ENCODE measurements around the gene OCLN.

DNA sequence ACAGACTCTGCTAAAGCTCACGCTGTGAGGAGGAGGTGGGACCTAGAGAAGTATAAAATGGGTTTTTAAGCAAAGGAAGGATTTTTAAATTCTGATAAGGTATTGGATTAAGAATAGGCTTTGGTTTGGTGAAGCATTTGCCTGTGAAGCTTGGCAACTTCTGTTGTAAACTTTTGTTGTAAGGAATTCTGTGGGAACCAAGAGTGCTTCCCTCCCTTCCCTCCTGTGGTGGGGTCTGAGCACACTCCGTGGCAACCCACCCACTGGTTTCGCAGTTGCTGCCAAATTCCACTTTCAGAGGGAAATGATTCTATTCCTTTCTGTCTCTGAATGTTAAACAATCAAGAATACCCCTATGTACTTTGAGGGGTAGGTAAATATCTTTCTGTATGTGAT, 38.8 kb downstream of the OCLN start:
- TF ChIP-seq NCOA6 (IDR thresholded peaks at IDR 0.05) (no peak), EZH2 (IDR thresholded peaks at IDR 0.05; ENCODE audit: borderline replicate concordance, low read depth, low read length) (no peak), RAD21 (CRISPR knock-in tag; conservative IDR thresholded peaks at IDR 0.05 in 1 of 2, IDR thresholded peaks at IDR 0.05 in 1 of 2) (no peak), ZSCAN29 (IDR thresholded peaks at IDR 0.05) (no peak), FOS (IDR thresholded peaks at IDR 0.05; ENCODE audit: extremely low read depth, insufficient read length) (no peak), ZNF583 (CRISPR knock-in tag; IDR thresholded peaks at IDR 0.05) (no peak), MYNN (IDR thresholded peaks at IDR 0.05) (no peak), MYNN (CRISPR knock-in tag; IDR thresholded peaks at IDR 0.05) (no peak), ZNF253 (CRISPR knock-in tag; conservative IDR thresholded peaks at IDR 0.05) (no peak), TARDBP (IDR thresholded peaks at IDR 0.05) (no peak), NR2C2 (CRISPR knock-in tag; IDR thresholded peaks at IDR 0.05) (no peak), NR2C2 (tag; IDR thresholded peaks at IDR 0.05) (no peak), RBM15 (IDR thresholded peaks at IDR 0.05; ENCODE audit: insufficient read depth, low read length) (no peak), TEAD4 (IDR thresholded peaks at IDR 0.05; ENCODE audit: low read length) (no peak), TEAD4 (CRISPR knock-in tag; IDR thresholded peaks at IDR 0.05; ENCODE audit: borderline replicate concordance) (no peak)
- TF ChIP-seq, protein P1, sequence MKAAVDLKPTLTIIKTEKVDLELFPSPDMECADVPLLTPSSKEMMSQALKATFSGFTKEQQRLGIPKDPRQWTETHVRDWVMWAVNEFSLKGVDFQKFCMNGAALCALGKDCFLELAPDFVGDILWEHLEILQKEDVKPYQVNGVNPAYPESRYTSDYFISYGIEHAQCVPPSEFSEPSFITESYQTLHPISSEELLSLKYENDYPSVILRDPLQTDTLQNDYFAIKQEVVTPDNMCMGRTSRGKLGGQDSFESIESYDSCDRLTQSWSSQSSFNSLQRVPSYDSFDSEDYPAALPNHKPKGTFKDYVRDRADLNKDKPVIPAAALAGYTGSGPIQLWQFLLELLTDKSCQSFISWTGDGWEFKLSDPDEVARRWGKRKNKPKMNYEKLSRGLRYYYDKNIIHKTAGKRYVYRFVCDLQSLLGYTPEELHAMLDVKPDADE (conservative IDR thresholded peaks at IDR 0.05; ENCODE audit: control insufficient read depth, low read depth, low read length), result no peak

Measured in K562 (cell line).